ENCODE measurements around the gene KNCN.

The KNCN gene

GRCh38 chr1:46551597-46552095 is at the start of gene KNCN:
KNCN (minus strand) TSS chr1:46551647; CDS start chr1:46551215, 432 bp downstream.
- DNase-seq (ENCODE audit: low read depth in 3 of 3): no peak

GRCh38 chr1:46599059-46599970 is 47.9 kb upstream of the KNCN start:
- DNase-seq (ENCODE audit: low read depth in 3 of 3): no peak

- no peak for DNase-seq (ENCODE audit: low read depth in 3 of 3)
Measured at GRCh38 chr1:46596846-46597245, 45.4 kb upstream of the KNCN start.

GRCh38 chr1:46596036-46596435 is 44.6 kb upstream of the KNCN start:
- no peak for DNase-seq (ENCODE audit: low read depth in 3 of 3)

GRCh38 chr1:46595127-46595526 is 43.7 kb upstream of the KNCN start:
- DNase-seq (ENCODE audit: low read depth in 3 of 3): no peak

DNA sequence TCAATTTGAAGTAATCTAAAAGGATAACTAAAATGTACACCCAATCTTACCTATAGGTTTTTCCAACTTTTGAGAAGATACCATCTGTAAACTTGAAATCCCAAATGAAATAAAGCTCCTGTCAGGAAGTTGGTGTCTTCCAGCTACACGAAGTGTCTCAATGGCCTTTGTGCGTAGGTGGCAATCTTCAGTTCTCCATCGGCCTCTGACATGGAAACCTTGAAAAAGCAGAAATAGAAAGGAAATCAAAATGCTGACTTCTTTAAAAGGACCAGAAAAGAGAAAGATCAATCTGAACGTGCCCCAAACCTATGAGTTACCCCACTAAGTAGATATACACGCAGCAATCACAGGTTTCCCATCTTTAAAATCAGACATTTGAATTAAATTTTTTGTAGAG is 42.6 kb upstream of the KNCN start:
- DNase-seq (ENCODE audit: low read depth in 3 of 3): no peak

- no peak for DNase-seq (ENCODE audit: low read depth in 3 of 3)
Measured at GRCh38 chr1:46592823-46593222, 41.4 kb upstream of the KNCN start.

DNA sequence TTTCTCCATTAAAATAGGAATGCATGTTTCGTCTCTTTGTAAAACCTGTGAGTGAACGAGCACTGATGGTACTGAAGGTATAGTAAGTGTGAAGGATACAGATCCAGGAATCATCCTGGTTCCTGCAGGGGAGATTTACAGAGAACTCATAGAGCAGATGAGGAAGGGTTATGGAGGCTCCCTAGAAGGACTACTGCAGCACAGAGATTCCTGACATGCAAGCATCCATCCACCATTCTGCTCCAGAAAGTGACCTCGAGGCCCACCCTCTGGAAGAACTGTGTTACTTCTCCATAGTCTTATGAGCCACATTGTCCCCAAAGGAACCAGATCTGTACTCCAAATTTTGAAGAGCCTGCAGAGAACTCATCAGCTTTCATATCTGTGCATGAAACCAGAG is 38.1 kb upstream of the KNCN start:
- DNase-seq (ENCODE audit: low read depth in 3 of 3): no peak

GRCh38 chr1:46587069-46587468 is 35.6 kb upstream of the KNCN start:
- no peak for DNase-seq (ENCODE audit: low read depth in 3 of 3)

DNA sequence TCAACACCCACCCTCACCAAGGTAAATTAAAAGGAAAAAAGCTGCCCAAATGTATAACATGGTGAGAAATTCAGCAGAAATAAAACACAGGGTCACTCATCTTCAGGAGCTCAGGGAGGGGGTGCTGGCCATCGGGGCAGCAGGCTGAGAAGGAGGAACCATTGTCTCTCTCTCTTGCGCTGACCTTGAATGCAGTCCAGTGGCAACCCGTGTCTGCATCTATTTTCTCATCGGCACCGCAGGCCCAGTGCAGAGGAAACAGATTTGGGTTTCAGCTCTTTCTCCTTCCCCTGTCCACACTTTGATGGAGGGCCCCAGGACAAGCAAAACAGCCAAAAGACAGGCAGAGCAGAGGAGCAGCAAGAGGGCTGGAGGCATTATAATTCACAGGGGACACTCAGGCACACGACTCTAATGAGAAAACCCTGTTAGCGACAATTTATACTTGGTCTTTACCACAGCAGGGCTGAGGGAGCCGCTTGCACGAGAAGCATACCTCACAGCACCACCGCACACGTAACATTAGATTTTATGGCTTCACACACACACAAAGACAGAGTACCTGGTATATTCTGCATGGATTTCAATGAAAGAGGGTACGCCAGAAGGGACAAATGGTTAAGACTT is 34.0 kb upstream of the KNCN start:
- DNase-seq (ENCODE audit: low read depth in 3 of 3): no peak

DNA sequence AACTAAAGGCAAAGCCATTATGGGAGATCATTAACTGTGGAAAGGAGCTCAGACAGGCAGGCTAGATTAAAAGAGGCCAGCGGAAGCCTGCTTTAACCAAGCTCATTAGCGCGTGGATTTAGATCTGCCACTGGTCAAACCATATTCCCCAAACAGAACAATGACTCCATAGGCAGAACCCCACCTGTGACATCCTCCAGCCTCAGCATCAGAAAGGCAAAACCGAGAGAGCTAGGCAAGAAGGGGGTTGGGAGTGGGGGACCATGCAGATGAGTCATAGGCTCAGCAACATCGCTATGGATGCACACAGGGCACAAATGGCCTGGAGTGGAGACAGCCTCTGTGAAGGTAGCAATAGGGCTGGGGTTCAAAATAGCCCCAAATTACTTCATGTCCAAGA is 32.0 kb upstream of the KNCN start:
- DNase-seq (ENCODE audit: low read depth in 3 of 3): no peak

GRCh38 chr1:46582972-46583371 is 31.5 kb upstream of the KNCN start:
- no peak for DNase-seq (ENCODE audit: low read depth in 3 of 3)

GRCh38 chr1:46581681-46582455 is 30.4 kb upstream of the KNCN start:
- DNase-seq (ENCODE audit: low read depth in 3 of 3): no peak

- no peak for DNase-seq (ENCODE audit: low read depth in 3 of 3)
Measured at GRCh38 chr1:46580140-46580903, 28.9 kb upstream of the KNCN start.

GRCh38 chr1:46577671-46578070 is 26.2 kb upstream of the KNCN start:
- no peak for DNase-seq (ENCODE audit: low read depth in 3 of 3)

DNA sequence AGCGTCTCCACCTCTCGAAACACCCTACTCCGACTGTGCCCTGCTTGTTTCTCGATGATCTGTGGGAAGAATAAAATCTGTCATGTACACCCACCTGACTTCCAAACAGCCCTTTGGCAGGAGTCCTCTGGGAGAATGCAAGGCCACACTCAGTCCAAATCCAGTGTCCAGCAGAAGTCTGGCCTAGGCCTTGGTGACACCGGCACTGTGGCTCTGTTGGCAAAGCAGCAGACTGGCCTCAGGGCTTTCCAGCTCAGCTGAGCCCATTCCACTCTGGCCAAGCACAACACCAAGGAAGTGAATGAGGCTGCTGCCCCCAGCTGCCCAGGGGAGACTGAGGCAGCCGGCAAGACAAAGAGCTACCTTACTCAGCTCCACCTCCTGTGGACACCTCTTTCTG is 25.1 kb upstream of the KNCN start:
- DNase-seq (ENCODE audit: low read depth in 3 of 3): no peak

DNA sequence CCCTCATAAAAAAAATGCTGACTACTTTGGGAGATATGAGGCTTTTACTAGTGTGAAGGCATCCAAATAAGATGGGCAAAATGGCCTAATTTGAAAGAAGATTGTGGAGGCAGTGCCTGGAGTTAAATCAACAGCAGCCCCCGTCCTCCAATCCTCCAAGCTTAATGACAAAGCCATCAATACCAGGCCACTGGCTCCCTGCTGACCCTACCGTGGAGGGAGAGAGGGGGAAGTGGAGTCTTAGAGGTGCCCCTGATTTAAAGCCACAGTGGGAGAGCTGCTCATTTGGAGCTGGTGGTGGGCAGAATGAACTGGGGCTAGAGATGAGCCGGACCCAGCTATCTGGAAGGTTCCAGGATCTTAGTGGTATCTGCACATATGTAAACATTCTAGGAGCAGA is 24.3 kb upstream of the KNCN start:
- DNase-seq (ENCODE audit: low read depth in 3 of 3): no peak

DNA sequence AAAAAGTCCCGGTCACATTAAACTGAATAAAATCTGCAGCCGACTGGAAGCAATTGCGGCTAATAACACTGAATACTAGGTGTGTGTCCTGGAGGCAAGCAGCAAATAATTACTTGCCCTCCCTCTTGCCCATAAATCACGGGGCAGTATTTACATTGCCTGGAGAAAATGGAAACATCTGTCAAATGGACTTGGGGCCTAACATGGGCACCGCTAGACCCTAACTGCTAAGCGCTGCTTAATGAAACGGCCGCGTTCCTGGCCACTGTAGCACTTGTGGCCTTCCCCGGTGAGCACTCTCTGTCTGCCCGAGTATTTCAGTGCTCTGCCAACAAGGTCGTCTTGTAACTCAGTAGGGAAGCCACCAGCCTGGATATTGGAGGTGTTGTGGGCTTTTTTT is 23.9 kb upstream of the KNCN start:
- no peak for DNase-seq (ENCODE audit: low read depth in 3 of 3)

GRCh38 chr1:46571691-46572225 is 20.3 kb upstream of the KNCN start:
- DNase-seq (ENCODE audit: low read depth in 3 of 3): no peak

GRCh38 chr1:46569884-46570725 is 18.7 kb upstream of the KNCN start:
- no peak for DNase-seq (ENCODE audit: low read depth in 3 of 3)

Data from stimulated activated CD4-positive, alpha-beta T cell treated with anti-CD3 and anti-CD28 coated beads, TNF-alpha, amount 100 ng/mL, for 24 hours (primary cell).